Measurements from ENCODE around the gene SCAI.

The SCAI gene

DNA sequence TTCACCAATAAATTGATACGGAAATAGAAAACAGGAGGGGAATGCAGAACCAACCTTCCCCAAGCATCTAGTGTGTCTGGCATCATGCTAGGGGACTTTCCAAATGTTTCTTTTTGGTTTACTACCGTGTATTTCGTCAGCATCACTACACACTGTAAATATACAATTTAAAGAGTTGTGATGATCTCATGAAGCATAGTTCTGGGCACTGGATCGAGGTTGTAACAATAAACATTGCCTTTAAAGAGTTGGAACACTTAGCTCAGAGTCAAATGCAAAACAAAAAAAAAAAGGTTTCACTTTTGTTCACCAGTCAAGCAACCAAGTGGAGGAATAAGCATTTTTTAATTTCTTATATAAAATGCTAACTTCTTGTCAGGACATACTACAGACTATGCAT lies 2.9 kb upstream of the SCAI start:
- H3K4me3 ChIP-seq (ENCODE audit: low read length), result no peak overlapping the region
- H3K9me3 ChIP-seq (replicated peaks; ENCODE audit: low read length), result no peaks in the 10 kb centered on the region
- peaks cover 15% of the 10 kb centered on the region for H3K36me3 ChIP-seq (ENCODE audit: insufficient read depth, low read length)
- H3K27me3 ChIP-seq (ENCODE audit: control insufficient read depth, insufficient read depth, low read length), result no peaks in the 10 kb centered on the region
- no peak overlapping the region for H3K4me2 ChIP-seq (ENCODE audit: low read length)
- H3K4me1 ChIP-seq (ENCODE audit: control insufficient read depth, insufficient read depth, low read length), result peaks cover 9% of the 10 kb centered on the region
- H3K9ac ChIP-seq (ENCODE audit: low read depth, low read length), result no peak overlapping the region

DNA sequence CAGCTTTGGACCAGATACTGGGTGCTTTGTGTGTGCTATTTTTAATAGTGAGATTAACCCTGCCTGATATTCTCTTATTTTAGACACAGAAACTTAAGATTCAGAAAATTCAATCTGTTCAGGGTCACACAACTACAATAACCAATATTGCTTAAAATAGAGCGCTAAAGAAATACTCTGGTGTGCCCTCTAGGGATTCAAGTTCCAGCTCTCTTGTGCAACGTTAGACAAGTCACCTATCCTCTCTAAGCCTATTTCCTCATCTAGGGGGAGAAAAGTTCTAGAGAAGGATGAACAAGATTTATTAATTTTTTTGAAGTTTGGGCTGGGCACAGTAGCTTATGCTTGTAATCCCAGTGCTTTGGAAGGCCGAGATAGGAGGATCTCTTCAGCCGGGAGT lies 2.1 kb upstream of the SCAI start:
- Histone ChIP-seq H3K36me3 (ENCODE audit: insufficient read depth, low read length) (peaks cover 6% of the 10 kb centered on the region), H3K9ac (ENCODE audit: low read depth, low read length) (no peak overlapping the region), H3K4me1 (ENCODE audit: control insufficient read depth, insufficient read depth, low read length) (peaks cover 11% of the 10 kb centered on the region), H3K4me2 (ENCODE audit: low read length) (no peak overlapping the region), H3K9me3 (replicated peaks; ENCODE audit: low read length) (no peaks in the 10 kb centered on the region), H3K4me3 (ENCODE audit: low read length) (no peak overlapping the region), H3K27me3 (ENCODE audit: control insufficient read depth, insufficient read depth, low read length) (no peaks in the 10 kb centered on the region)

DNA sequence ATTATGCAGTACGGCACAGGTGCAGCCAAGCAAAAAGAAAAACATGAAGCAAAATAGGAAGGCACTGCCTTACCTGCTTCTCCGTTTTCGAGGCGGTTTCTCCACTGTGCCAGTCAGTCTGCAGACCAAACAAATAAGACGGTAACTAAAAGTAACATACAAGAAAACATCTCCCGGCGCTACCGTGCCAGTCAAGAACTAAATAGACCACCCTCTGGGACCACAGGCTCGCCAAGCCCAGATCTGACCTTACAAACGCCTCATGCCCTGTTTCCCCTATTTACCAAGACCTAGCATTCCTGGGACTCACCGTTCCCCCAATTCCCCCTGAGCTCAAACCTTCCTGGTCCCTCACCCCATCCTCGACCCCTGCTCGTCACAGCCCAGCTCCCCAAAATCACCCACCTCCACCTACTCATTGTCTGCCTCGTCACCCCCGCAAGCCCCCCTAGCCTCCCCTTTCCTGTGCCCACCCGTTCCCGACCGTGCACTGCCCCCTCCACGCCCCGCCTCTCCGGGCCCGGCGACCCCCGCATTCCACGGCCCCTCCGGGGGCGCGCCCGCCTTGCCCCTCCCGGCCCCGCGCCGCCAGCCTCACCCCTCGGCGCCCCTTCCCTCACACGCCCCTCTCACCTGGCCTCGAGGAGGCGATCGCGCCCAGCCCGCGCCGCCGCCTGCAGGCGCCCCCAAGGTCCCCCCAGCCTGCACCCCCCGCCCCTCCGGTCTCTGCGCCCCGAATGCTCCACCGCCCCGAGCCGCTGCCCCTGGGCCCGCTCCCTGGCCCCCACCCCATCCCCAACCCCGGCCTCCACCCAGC lies 560 bp downstream of the SCAI start:
- peaks cover 13% of the 10 kb centered on the region for H3K4me1 ChIP-seq (ENCODE audit: control insufficient read depth, insufficient read depth, low read length)
- peak overlapping the region; percentile 32 for H3K9ac ChIP-seq (ENCODE audit: low read depth, low read length)
- H3K27me3 ChIP-seq (ENCODE audit: control insufficient read depth, insufficient read depth, low read length), result no peaks in the 10 kb centered on the region
- H3K36me3 ChIP-seq (ENCODE audit: insufficient read depth, low read length), result no peaks in the 10 kb centered on the region
- peak overlapping the region; percentile 97 for H3K4me2 ChIP-seq (ENCODE audit: low read length)
- H3K4me3 ChIP-seq (ENCODE audit: low read length), result peak overlapping the region; percentile 71
- H3K9me3 ChIP-seq (replicated peaks; ENCODE audit: low read length), result no peaks in the 10 kb centered on the region

DNA sequence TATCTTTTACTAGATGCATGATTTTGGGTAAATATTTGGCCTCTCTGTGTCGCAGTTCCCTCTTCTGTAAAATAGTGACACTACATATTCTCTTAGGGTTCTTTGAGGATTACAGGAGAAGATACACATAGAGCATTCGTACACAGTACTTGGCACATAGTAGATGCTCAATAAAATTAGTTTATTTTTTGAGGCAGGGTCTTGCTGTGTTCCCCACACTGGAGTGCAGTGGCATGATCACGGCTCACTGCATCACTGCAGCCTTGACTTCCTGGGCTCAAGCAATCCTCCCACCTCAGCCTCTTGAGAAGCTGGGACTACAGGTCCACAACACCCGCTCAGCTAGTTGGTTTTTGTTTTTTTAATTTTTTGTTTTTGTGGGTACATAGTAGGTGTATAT lies 1.6 kb downstream of the SCAI start:
- Histone ChIP-seq H3K4me2 (ENCODE audit: low read length) (no peak overlapping the region), H3K27me3 (ENCODE audit: control insufficient read depth, insufficient read depth, low read length) (no peaks in the 10 kb centered on the region), H3K9me3 (replicated peaks; ENCODE audit: low read length) (no peaks in the 10 kb centered on the region), H3K9ac (ENCODE audit: low read depth, low read length) (no peak overlapping the region), H3K4me3 (ENCODE audit: low read length) (no peak overlapping the region), H3K4me1 (ENCODE audit: control insufficient read depth, insufficient read depth, low read length) (peaks cover 23% of the 10 kb centered on the region), H3K36me3 (ENCODE audit: insufficient read depth, low read length) (no peaks in the 10 kb centered on the region)

DNA sequence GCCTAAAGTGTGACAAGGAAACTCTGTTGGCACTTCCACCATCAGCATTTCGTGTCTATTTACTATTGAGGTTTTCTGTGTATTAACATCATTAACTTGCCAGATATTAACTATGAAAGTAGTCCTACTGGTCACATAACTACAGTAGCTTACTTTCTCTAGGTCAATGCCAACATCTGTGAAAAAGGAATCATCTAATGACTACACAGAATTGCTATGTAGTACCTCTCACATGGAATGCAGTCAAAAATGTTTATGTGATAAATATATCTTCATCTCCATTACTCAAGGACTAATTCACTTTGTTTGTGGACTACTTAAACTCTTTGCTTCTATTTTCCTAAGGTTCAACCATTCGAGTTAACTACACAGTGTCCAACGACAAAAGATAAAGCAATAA lies 2.1 kb downstream of the SCAI start:
- H3K9ac ChIP-seq (ENCODE audit: low read depth, low read length), result no peak overlapping the region
- H3K4me2 ChIP-seq (ENCODE audit: low read length), result no peak overlapping the region
- H3K36me3 ChIP-seq (ENCODE audit: insufficient read depth, low read length), result no peaks in the 10 kb centered on the region
- no peaks in the 10 kb centered on the region for H3K9me3 ChIP-seq (replicated peaks; ENCODE audit: low read length)
- peaks cover 27% of the 10 kb centered on the region for H3K4me1 ChIP-seq (ENCODE audit: control insufficient read depth, insufficient read depth, low read length)
- H3K27me3 ChIP-seq (ENCODE audit: control insufficient read depth, insufficient read depth, low read length), result no peaks in the 10 kb centered on the region
- H3K4me3 ChIP-seq (ENCODE audit: low read length), result no peak overlapping the region

- no peak overlapping the region for H3K9ac ChIP-seq (ENCODE audit: low read depth, low read length)
- no peak overlapping the region for H3K4me2 ChIP-seq (ENCODE audit: low read length)
- no peak overlapping the region for H3K4me3 ChIP-seq (ENCODE audit: low read length)
- no peaks in the 10 kb centered on the region for H3K36me3 ChIP-seq (ENCODE audit: insufficient read depth, low read length)
- peaks cover 27% of the 10 kb centered on the region for H3K4me1 ChIP-seq (ENCODE audit: control insufficient read depth, insufficient read depth, low read length)
- H3K9me3 ChIP-seq (replicated peaks; ENCODE audit: low read length), result no peaks in the 10 kb centered on the region
- no peaks in the 10 kb centered on the region for H3K27me3 ChIP-seq (ENCODE audit: control insufficient read depth, insufficient read depth, low read length)
These were observed 2.8 kb downstream of the SCAI start for GRCh38 chr9:125140576-125140975.

- Histone ChIP-seq H3K4me2 (ENCODE audit: low read length) (peak overlapping the region; percentile 56), H3K9ac (ENCODE audit: low read depth, low read length) (no peak overlapping the region), H3K27me3 (ENCODE audit: control insufficient read depth, insufficient read depth, low read length) (no peaks in the 10 kb centered on the region), H3K9me3 (replicated peaks; ENCODE audit: low read length) (no peaks in the 10 kb centered on the region), H3K36me3 (ENCODE audit: insufficient read depth, low read length) (peaks cover 2% of the 10 kb centered on the region), H3K4me3 (ENCODE audit: low read length) (no peak overlapping the region), H3K4me1 (ENCODE audit: control insufficient read depth, insufficient read depth, low read length) (peaks cover 20% of the 10 kb centered on the region)
These were observed 6.1 kb downstream of the SCAI start for GRCh38 chr9:125137200-125137599.

- Histone ChIP-seq H3K9ac (ENCODE audit: low read depth, low read length) (no peak overlapping the region), H3K4me3 (ENCODE audit: low read length) (no peak overlapping the region), H3K9me3 (replicated peaks; ENCODE audit: low read length) (no peaks in the 10 kb centered on the region), H3K4me1 (ENCODE audit: control insufficient read depth, insufficient read depth, low read length) (peaks cover 15% of the 10 kb centered on the region), H3K36me3 (ENCODE audit: insufficient read depth, low read length) (peaks cover 2% of the 10 kb centered on the region), H3K27me3 (ENCODE audit: control insufficient read depth, insufficient read depth, low read length) (no peaks in the 10 kb centered on the region), H3K4me2 (ENCODE audit: low read length) (no peak overlapping the region)
These were observed 8.4 kb downstream of the SCAI start for GRCh38 chr9:125134976-125135375.

GRCh38 chr9:125133403-125134329 lies 9.7 kb downstream of the SCAI start:
- Histone ChIP-seq H3K4me3 (ENCODE audit: low read length) (no peak overlapping the region), H3K9me3 (replicated peaks; ENCODE audit: low read length) (no peaks in the 10 kb centered on the region), H3K4me2 (ENCODE audit: low read length) (no peak overlapping the region), H3K27me3 (ENCODE audit: control insufficient read depth, insufficient read depth, low read length) (no peaks in the 10 kb centered on the region), H3K4me1 (ENCODE audit: control insufficient read depth, insufficient read depth, low read length) (peaks cover 15% of the 10 kb centered on the region), H3K9ac (ENCODE audit: low read depth, low read length) (no peak overlapping the region), H3K36me3 (ENCODE audit: insufficient read depth, low read length) (peaks cover 2% of the 10 kb centered on the region)

- Histone ChIP-seq H3K27me3 (ENCODE audit: control insufficient read depth, insufficient read depth, low read length) (no peaks in the 10 kb centered on the region), H3K4me1 (ENCODE audit: control insufficient read depth, insufficient read depth, low read length) (peaks cover 5% of the 10 kb centered on the region), H3K4me2 (ENCODE audit: low read length) (no peak overlapping the region), H3K4me3 (ENCODE audit: low read length) (no peak overlapping the region), H3K9ac (ENCODE audit: low read depth, low read length) (no peak overlapping the region), H3K36me3 (ENCODE audit: insufficient read depth, low read length) (peaks cover 2% of the 10 kb centered on the region), H3K9me3 (replicated peaks; ENCODE audit: low read length) (no peaks in the 10 kb centered on the region)
These were observed 11.6 kb downstream of the SCAI start for GRCh38 chr9:125131778-125132177.

GRCh38 chr9:125126019-125126746 lies 17.1 kb downstream of the SCAI start:
- Histone ChIP-seq H3K4me3 (ENCODE audit: low read length) (no peak overlapping the region), H3K4me2 (ENCODE audit: low read length) (peak overlapping the region; percentile 43), H3K4me1 (ENCODE audit: control insufficient read depth, insufficient read depth, low read length) (peaks cover 16% of the 10 kb centered on the region), H3K9ac (ENCODE audit: low read depth, low read length) (no peak overlapping the region), H3K27me3 (ENCODE audit: control insufficient read depth, insufficient read depth, low read length) (no peaks in the 10 kb centered on the region), H3K9me3 (replicated peaks; ENCODE audit: low read length) (no peaks in the 10 kb centered on the region), H3K36me3 (ENCODE audit: insufficient read depth, low read length) (no peaks in the 10 kb centered on the region)
